ENCODE data around the gene GPR65.

GPR65 gene

GRCh38 chr14:88060576-88060975 lies 55.6 kb downstream of the GPR65 start (continued):
- TF ChIP-seq, protein P1, sequence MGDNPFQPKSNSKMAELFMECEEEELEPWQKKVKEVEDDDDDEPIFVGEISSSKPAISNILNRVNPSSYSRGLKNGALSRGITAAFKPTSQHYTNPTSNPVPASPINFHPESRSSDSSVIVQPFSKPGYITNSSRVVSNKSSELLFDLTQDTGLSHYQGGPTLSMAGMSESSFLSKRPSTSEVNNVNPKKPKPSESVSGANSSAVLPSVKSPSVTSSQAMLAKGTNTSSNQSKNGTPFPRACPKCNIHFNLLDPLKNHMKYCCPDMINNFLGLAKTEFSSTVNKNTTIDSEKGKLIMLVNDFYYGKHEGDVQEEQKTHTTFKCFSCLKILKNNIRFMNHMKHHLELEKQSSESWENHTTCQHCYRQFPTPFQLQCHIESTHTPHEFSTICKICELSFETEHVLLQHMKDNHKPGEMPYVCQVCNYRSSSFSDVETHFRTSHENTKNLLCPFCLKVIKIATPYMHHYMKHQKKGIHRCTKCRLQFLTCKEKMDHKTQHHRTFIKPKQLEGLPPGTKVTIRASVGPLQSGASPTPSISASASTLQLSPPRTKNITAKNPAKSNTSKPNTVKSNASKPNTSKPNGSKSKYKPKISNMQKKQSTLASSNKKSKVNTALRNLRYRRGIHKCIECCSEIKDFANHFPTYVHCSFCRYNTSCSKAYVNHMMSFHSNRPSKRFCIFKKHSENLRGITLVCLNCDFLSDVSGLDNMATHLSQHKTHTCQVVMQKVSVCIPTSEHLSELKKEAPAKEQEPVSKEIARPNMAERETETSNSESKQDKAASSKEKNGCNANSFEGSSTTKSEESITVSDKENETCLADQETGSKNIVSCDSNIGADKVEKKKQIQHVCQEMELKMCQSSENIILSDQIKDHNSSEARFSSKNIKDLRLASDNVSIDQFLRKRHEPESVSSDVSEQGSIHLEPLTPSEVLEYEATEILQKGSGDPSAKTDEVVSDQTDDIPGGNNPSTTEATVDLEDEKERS (tag by site-specific recombination; IDR thresholded peaks at IDR 0.05) = no peak
- TF ChIP-seq, protein P2, sequence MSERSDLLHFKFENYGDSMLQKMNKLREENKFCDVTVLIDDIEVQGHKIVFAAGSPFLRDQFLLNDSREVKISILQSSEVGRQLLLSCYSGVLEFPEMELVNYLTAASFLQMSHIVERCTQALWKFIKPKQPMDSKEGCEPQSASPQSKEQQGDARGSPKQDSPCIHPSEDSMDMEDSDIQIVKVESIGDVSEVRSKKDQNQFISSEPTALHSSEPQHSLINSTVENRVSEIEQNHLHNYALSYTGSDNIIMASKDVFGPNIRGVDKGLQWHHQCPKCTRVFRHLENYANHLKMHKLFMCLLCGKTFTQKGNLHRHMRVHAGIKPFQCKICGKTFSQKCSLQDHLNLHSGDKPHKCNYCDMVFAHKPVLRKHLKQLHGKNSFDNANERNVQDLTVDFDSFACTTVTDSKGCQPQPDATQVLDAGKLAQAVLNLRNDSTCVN (tag by site-specific recombination; optimal IDR thresholded peaks at IDR 0.05) = no peak
- TF ChIP-seq ZNF202 (tag by site-specific recombination; IDR thresholded peaks at IDR 0.05; ENCODE audit: borderline replicate concordance) (no peak), ZNF830 (tag by site-specific recombination; IDR thresholded peaks at IDR 0.05; ENCODE audit: low read depth) (no peak), ZNF791 (tag by site-specific recombination; IDR thresholded peaks at IDR 0.05) (no peak), ZNF16 (tag by site-specific recombination; IDR thresholded peaks at IDR 0.05; ENCODE audit: low read depth) (no peak), BCL11A (tag by site-specific recombination; IDR thresholded peaks at IDR 0.05; ENCODE audit: low read depth) (no peak), ZNF639 (tag by site-specific recombination; IDR thresholded peaks at IDR 0.05) (no peak), ZNF776 (tag by site-specific recombination; IDR thresholded peaks at IDR 0.05; ENCODE audit: borderline replicate concordance) (no peak), MZF1 (tag by site-specific recombination; IDR thresholded peaks at IDR 0.05; ENCODE audit: borderline replicate concordance) (no peak), ZNF48 (tag by site-specific recombination; IDR thresholded peaks at IDR 0.05) (no peak), ZNF777 (tag by site-specific recombination; IDR thresholded peaks at IDR 0.05; ENCODE audit: borderline replicate concordance) (no peak), ZNF148 (tag by site-specific recombination; IDR thresholded peaks at IDR 0.05; ENCODE audit: borderline replicate concordance) (no peak)

- H3K4me1 ChIP-seq (ENCODE audit: control insufficient read depth, insufficient read depth, low read length) = no peaks in the 10 kb centered on the region
- no peak overlapping the region for H3K27ac ChIP-seq (ENCODE audit: extremely low read depth, low read depth, low read length)
- ChIA-PET CTCF (no interaction called here), POLR2A (no interaction called here)
- no peaks in the 10 kb centered on the region for H3K9me3 ChIP-seq (ENCODE audit: control insufficient read depth, insufficient read depth, low read depth, low read length)
- H3K4me3 ChIP-seq (ENCODE audit: low read depth, low read length) = no peak overlapping the region
- no peaks in the 10 kb centered on the region for H3K36me3 ChIP-seq (ENCODE audit: control insufficient read depth in 2 of 2, insufficient read depth in 1 of 2, low read length in 2 of 2)
- no peak for TF ChIP-seq ZNF155 (tag by site-specific recombination; IDR thresholded peaks at IDR 0.05)
- no peak for TF ChIP-seq GLI4 (tag by site-specific recombination; IDR thresholded peaks at IDR 0.05)
- TF ChIP-seq ZNF132 (tag by site-specific recombination; IDR thresholded peaks at IDR 0.05; ENCODE audit: borderline replicate concordance) = no peak
- TF ChIP-seq ZNF626 (tag by site-specific recombination; IDR thresholded peaks at IDR 0.05) = no peak
- no peak for TF ChIP-seq ZNF324 (tag by site-specific recombination; IDR thresholded peaks at IDR 0.05)
- no peak for TF ChIP-seq ZNF350 (tag by site-specific recombination; IDR thresholded peaks at IDR 0.05)
- TF ChIP-seq ZFP37 (tag by site-specific recombination; IDR thresholded peaks at IDR 0.05) = no peak
- no peak for TF ChIP-seq ZSCAN23 (tag by site-specific recombination; IDR thresholded peaks at IDR 0.05)
- TF ChIP-seq ZNF610 (tag by site-specific recombination; IDR thresholded peaks at IDR 0.05; ENCODE audit: borderline replicate concordance) = no peak
- TF ChIP-seq, protein P3, sequence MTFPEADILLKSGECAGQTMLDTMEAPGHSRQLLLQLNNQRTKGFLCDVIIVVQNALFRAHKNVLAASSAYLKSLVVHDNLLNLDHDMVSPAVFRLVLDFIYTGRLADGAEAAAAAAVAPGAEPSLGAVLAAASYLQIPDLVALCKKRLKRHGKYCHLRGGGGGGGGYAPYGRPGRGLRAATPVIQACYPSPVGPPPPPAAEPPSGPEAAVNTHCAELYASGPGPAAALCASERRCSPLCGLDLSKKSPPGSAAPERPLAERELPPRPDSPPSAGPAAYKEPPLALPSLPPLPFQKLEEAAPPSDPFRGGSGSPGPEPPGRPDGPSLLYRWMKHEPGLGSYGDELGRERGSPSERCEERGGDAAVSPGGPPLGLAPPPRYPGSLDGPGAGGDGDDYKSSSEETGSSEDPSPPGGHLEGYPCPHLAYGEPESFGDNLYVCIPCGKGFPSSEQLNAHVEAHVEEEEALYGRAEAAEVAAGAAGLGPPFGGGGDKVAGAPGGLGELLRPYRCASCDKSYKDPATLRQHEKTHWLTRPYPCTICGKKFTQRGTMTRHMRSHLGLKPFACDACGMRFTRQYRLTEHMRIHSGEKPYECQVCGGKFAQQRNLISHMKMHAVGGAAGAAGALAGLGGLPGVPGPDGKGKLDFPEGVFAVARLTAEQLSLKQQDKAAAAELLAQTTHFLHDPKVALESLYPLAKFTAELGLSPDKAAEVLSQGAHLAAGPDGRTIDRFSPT (tag by site-specific recombination; IDR thresholded peaks at IDR 0.05) = no peak
- TF ChIP-seq, protein P4, sequence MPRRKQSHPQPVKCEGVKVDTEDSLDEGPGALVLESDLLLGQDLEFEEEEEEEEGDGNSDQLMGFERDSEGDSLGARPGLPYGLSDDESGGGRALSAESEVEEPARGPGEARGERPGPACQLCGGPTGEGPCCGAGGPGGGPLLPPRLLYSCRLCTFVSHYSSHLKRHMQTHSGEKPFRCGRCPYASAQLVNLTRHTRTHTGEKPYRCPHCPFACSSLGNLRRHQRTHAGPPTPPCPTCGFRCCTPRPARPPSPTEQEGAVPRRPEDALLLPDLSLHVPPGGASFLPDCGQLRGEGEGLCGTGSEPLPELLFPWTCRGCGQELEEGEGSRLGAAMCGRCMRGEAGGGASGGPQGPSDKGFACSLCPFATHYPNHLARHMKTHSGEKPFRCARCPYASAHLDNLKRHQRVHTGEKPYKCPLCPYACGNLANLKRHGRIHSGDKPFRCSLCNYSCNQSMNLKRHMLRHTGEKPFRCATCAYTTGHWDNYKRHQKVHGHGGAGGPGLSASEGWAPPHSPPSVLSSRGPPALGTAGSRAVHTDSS (tag by site-specific recombination; IDR thresholded peaks at IDR 0.05) = no peak
- no peak for TF ChIP-seq ZNF704 (tag by site-specific recombination; IDR thresholded peaks at IDR 0.05)
Observed at GRCh38 chr14:88063811-88064210, 58.9 kb downstream of the GPR65 start.
